ENCODE data around the gene STIM1.

DNA sequence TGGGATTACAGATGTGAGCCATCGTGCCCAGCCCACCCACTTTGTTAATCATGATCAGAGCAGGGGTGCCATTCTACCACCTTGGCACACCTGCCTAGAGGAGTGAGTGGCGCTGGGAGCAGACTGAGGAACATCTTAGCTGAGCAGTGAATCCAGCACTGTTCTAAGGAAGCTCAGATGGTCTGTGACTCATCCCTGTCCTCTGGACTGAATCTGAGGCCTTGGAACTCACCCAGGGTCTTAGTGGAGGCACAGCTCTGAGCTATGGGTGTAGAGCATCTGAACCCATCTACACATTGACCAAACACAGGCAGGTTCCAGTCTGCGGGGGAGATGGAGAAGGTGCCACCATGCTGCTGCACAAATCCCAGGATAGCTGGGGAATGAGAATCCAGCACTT, 32.2 kb upstream of the STIM1 start:
- TF ChIP-seq YY1 (IDR thresholded peaks at IDR 0.05; ENCODE audit: insufficient read depth, insufficient read length) = no peak
- no peak for TF ChIP-seq ZNF274 (IDR thresholded peaks at IDR 0.05; ENCODE audit: low read depth, low read length)
